HG02642 (cell line): ENCODE results near the gene MAPK11.
A peak's percentile ranks its signal among the peaks of the same experiment; 100 is the strongest.

Experiments
- ATAC-seq: cut with Tn5 transposase; IDR thresholded peaks from one replicate; pipeline ENCODE4 v1.9.1; 2021; ENCODE audit warnings: mild to moderate bottlenecking; ENCODE audit not compliant: unreplicated experiment, poor library complexity

Gene MAPK11

DNA sequence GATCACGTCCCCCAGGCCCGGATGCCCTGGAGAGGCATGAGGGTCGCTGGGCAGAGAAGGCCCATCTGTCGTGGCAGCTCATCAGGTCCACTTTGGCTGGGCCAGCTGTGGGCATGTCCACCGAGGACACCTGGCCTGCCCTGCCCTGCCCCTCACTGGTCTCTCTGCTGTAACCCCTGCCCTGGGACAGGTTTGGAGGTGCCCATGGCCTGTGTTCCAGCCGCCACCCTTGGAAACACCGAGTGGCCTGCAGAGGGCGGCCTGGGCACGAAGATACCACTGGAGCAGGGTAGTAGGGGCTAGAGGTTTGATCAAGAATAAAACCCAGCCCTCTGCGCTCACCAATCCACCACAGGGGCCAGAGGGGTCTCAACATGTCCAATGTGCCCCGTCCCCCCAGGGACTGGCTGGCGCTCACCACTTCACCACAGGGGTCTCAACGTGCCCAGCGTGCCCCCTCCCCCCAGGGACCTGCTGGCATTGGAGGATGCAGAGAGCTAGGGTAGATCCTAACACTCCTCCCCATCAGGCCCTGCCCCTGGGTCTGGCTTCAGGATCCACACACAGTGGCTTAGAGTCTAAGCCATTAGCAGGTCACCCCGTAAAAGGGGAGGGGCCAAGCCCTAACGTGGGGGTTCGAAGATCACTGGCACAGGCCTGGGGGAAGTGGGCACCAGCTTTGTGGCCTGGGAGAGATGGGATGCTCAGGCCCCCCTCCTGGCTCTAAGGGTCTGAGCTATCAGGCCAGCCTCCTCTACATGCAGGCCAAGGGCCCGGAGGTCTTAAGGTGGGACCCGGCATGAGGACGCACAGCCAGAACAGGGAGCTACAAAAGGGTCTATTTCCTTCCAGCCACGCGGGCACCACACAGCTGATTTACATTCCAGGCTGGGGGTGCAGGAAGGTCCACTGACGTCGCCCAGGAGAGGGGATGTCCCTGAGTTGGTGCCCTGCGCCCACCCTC, 17.8 kb downstream of the MAPK11 start:
- no peak for ATAC-seq

GRCh38 chr22:50251477-50252081, 18.6 kb downstream of the MAPK11 start:
- ATAC-seq: no peak

- ATAC-seq: peak; percentile 59
Observed at GRCh38 chr22:50250555-50251476, 19.4 kb downstream of the MAPK11 start, which contains the start of gene HDAC10. HDAC10 (minus strand) TSS chr22:50251265; CDS start chr22:50251032, 233 bp downstream.

- ATAC-seq: no peak
Observed at GRCh38 chr22:50250249-50250554, 20.0 kb downstream of the MAPK11 start.

DNA sequence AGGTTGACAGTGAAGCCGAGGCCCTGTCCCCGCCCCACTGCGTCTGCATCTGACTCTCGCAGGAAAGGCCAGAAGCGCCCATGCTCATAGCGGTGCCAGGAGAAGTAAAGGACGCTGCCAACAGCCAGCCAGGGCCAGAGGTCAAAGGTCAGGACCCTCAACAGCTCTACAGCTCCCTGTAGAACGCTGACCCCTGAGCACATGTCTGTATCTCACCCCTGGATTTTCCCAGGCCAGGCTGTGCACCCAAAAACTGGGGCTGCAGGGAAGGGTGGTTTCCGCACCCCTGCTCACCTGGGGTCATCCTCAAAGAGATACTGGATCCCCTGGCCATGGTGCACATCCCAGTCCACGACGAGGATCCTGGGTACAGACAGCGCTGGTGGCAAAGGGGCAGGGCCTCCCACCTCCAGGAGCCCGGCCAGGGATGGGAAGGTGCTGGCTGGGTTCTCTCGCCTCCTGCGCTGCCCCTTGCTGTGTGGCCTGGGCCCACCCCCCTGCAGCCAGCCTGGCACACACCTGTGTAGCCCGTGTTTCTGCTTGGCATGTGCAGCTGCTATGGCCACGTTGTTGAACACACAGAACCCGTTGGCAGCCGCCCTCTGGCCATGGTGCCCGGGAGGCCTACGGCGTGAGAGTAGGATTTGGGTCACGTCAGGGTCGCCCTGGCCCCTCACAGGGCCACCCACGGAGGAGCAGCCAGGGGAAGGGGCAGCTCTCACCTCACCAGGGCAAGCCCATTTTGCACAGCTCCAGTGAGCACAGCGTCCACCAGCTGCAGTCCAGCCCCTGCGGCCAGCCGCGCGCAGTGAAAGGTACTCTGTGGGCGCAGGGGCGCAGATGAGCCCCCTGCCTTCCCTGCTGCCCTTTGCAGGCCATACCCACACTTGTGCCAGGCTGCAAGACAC, 20.6 kb downstream of the MAPK11 start:
- no peak for ATAC-seq

DNA sequence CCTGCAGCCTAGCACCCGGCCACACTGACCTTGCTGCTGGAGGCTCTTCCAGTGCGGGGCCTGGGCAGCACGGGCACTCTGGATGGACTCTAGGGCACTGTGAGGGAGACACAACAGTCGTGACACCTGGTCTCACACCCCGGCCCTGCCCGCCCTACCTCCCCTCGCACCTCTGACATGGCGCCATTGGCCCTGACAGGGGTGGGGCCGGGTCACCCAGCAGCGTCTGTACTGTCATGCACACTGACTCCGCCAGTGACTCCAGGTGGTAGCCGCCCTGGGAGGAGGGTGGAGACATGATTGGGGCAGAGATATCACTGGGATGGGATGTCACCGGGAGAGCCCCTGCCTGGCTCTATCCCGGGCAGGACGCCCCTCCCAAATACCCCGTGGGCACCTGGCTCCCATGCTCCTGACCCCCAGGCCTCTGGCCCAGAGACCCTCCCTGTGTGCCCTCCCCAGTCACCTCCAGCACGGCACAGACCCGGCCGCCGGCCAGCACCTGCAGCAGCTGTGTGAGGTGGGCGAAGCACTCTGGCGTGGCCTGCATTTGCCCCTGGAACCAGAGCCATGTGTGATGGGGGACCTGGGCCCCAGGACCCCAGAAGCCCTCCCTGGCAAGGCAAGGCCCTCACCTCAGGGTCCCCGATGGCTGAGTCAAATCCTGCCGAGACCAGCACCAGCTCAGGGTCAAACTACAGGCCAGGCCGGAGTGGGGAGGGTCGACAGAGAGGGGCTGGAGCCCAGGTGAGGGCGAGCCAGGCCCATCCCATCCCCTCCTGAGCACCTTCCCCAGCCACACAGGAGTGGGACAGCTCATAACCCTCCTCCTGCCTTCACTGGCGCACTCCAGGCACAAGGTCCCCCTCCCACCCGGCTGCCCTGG, 21.7 kb downstream of the MAPK11 start:
- no peak for ATAC-seq

GRCh38 chr22:50247748-50248147, 22.4 kb downstream of the MAPK11 start:
- no peak for ATAC-seq

DNA sequence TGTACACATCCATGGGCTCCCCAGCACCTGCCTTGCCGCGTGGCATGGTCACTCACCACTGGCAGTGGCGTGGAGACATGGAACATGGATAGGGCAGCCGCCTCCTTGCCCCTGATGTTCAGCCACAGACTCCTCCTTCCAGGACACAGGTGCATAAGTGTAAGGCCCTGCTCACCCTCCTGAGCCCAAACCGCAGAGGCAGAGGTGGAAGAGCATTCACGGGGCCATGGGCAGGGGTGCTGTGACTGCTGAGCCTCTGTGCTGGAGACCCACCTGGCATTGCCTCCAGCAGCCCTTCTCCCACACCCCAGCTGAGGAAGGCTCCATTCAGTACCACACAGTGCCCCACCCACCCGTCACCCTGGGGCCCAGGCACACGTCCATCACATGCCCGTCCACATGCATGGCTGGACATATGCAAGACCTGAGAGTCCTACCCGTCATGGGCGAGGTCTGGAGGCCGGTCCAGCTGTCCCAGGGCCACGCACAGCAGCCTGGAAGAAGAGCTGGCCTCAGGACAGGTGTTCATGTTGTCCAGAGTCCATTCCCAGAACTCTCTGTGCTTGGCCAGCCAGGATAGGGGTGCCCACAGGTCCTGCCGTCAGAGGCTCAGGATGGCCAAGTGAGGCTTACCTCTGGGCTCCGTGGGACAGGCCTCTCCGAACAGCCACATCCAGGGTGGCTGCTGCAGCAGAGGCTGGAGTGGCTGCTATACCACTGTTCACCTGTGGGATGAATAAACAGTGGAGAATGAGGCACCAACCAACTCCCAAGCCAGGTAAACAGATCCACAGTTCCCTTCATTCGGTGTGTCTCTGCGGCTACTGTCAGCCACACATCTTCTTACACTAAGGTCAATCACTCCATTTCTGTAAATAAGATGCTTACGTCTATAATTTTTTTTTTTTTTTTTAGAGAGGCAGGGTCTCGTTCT, 23.7 kb downstream of the MAPK11 start:
- no peak for ATAC-seq

DNA sequence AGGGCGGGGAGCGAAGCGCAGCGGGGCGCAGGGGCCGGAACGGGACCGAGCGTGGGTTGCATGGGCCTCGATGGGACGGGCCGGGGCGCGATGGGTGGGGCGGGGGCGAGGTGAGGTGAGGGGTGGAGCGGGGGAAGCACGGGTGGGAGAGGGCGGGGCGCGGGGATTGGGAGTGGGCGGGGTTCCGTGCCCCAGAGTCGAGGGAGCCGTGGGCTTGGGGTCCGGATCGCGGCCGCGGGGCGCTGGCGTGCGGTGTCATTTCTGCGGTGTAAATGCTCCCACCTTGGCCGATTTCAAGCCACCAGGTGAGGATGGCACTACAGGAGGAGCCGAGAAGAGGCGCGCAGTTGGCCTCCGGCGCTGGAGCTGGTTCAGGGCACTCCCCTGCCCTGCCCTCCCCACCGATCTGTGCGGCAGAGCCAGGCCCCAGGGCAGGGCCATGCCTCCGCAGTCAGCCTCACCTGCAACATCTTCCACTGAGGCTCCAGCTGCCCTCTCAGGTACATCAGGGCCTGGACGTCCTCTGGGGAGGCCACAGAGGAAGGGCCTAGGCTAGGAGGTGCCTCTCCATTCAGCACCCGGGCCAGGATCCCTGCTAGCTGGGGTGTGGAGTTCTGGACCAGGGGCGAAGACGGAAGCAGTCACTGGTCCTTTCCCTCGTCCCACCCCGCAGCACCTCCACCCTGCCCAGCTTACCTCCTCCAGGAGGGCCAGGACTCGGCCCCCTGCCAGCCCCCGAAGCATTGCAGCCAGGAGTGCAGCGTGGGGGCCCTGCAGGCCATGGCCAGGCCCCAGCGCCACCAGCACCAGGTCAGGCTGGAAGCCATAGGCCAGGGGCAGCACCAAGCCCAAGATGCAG, 24.7 kb downstream of the MAPK11 start:
- ATAC-seq: no peak

DNA sequence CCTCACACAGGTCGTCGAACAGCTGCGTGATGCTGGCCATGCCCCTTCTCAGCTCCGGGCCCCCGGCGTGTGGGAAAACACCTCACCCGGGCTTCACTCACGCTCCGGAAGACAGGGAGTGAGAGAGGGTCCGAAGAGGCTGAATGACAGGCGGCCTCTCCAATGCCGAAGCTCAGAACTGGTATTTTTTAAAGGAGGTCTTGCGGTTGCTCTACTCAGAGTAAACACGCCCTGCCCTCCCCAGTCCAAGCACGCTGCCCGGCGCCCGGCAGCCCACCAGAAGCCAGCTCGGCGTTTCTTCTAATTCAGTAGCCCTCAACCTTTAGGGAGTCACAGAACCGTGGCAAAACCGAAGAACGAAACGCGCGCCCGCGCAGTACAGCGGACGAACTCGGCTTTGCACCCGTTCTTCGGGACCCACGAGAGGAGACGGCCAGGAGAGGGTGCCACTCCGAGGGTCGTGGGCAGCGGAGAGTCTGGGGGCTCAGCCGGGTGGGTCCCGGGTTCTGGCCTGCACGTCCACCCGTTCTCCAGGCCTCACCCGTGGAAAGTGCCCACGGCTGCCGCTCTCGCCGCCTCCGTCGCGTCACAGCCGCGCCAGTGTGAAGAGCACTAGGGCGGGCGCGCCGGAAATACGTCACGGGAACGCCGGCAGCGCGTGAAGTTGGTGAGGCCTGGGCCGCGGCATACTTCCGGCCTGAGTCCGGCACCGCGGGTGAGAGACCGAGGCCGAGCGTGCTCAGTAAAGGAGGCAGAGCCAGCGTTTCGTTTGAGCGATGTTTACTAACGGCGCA, 25.6 kb downstream of the MAPK11 start, which contains the start of gene TUBGCP6:
TSS of gene TUBGCP6 (minus strand) at position 604 of the 794 bp plus-strand sequence. CDS start at position 40, 564 bp downstream.
- peak; percentile 78 for ATAC-seq

DNA sequence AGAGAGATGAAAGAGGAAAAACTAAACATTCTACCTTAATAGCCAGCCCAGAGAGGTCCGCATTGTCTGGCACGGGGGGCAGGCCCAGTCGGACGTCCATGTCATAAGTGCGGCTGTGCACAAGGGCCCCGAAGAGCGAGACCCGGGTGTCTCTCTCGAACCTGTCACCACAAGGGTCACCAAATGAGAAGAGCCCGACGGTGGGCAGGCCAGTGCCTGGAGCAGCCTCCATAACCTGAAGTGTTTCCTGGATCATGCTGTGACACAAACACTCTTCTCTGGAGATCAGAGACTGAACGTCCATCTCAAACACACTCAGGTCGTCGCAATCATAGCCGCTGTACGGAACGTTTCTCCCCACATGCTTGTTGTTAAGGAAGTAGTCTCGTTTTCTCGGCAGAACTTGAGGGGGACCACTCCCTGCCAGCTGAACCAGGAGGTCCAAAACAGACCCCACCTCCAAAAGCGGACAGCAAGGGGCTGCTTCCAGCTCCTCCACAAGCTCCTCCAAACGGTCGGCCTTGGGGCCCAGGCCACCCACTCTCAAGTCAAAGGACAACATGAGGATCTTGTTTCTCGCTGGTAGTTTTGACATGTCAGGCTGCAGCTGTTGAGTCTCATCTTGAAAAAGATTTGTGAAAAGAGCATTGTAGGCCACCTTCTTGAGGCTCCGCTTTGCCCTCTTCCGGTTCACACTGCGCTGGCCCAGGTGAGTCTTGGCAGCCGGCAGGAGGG, 26.3 kb downstream of the MAPK11 start:
- ATAC-seq: no peak

- ATAC-seq: no peak
Observed at GRCh38 chr22:50242406-50242949, 27.7 kb downstream of the MAPK11 start.

DNA sequence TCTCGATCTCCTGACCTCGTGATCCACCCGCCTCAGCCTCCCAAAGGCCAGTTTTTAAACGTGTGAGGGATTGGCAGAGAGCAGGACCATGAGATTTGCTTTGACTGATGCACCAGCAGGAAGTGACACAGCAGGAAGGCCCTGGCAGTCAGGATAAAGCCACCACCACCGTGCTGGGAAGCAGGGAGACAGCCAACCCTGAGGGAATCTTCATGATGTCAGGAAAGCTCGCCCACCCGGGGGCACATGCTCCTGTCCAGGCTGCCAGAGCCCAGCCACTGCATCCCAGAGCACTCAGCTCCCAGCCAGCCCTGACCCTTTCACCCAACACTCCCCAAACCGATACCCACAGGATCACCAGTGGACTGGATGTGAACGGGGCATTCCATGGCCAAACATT, 31.4 kb downstream of the MAPK11 start:
- ATAC-seq: no peak

- ATAC-seq: no peak
Observed at GRCh38 chr22:50236731-50237409, 33.3 kb downstream of the MAPK11 start.
